ENCODE measurements around the gene SNX21. TPM values are rescaled to one million over a fixed set of nuclear protein-coding genes. Genes with fewer than 3 reads are reported as not detected.
A peak's percentile ranks its signal among the peaks of the same experiment; 100 is the strongest.

Gene SNX21
- total RNA-seq, 2 experiments from 2014 or later: 1.2 to 1.4 TPM

DNA sequence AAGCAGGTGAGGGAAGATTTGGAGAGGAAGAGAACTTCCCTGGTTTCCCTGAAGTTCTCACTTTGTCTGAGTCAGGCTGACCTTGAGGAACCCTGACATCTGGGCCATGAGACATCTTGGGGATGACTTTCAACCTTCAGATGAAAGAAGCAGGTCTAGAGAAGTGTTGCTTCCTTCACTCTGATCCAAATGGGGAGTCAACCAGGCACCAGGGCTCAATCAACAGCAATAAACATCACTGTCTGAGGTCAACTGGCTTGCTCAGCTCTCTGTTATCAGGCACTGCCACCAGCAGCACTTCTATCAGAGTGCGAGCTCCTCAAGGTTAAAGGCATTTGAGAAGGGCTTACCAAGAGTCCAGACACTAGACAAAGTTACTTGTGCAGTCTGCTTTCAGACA lies 17.3 kb downstream of the SNX21 start:
- intact Hi-C loops (cut with DNase I, micrococcal nuclease): no loop called here
- H3K4me3 Mint-ChIP-seq: no peak overlapping the region
- peaks cover 16% of the 10 kb centered on the region for H3K4me1 Mint-ChIP-seq
- no peaks in the 10 kb centered on the region for H3K27me3 Mint-ChIP-seq
- H3K36me3 Mint-ChIP-seq (ENCODE audit: low read depth): peaks cover 20% of the 10 kb centered on the region
- POLR2A ChIA-PET: interaction anchor here (0.6 kb wide), 1 partner anchor 34 kb away, joined by 3 read pairs; no protein-coding TSS in a partner anchor
- DNase-seq (no peak), ATAC-seq (no peak)
- no peaks in the 10 kb centered on the region for H3K9me3 Mint-ChIP-seq (ENCODE audit: low read depth)
- CTCF ChIA-PET: interaction anchor here (1.3 kb wide), 1 partner anchor 38 kb away, joined by 3 read pairs; no protein-coding TSS in a partner anchor
- no peak overlapping the region for H3K27ac Mint-ChIP-seq

DNA sequence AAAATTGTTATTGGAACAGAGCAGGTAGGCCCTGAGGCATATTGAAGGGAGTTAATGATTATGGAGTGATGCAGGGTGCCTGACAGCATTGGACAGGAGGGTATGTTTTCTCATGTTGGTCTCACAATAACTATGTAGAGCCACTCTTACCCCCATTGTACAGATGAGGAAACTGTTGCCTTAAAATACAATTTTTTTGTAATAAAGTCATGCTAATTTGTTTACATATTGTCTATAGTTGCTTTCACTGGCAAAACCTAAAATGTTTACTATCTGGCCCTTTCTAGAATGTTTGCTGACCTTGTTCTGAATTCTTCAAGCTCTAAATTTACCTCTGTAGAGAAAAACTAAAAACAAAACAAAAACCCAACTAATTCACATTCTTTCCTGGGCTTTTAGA lies 17.9 kb downstream of the SNX21 start:
- no peak for DNase-seq
- Mint-ChIP-seq H3K4me1 (peaks cover 21% of the 10 kb centered on the region), H3K27ac (no peak overlapping the region), H3K4me3 (no peak overlapping the region), H3K9me3 (ENCODE audit: low read depth) (no peaks in the 10 kb centered on the region), H3K27me3 (no peaks in the 10 kb centered on the region), H3K36me3 (ENCODE audit: low read depth) (peaks cover 20% of the 10 kb centered on the region)
- POLR2A ChIA-PET: no interaction called here
- CTCF ChIA-PET: interaction anchor here (1.3 kb wide), 1 partner anchor 37 kb away, joined by 3 read pairs; no protein-coding TSS in a partner anchor
- intact Hi-C loops (cut with DNase I, micrococcal nuclease): no loop called here
- ATAC-seq: no peak

DNA sequence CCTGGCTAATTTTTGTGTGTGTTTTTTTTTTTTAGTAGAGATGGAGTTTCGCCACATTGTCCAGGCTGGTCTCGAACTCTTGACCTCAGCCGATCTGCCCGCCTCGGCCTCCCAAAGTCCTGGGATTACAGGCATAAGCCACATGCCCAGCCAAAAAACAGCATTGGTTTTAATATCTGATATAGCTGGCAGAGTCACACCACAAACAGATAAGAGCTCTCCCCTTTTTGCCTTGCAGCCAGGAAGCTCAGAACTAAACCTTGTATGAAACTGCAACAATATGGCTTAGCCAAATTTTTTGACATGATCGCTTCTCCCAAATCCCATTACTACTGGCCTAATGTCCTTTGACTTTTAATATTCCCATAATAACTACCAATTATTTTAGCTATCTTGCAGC lies 18.7 kb downstream of the SNX21 start:
- DNase-seq: no peak
- Mint-ChIP-seq H3K27ac (no peak overlapping the region), H3K36me3 (ENCODE audit: low read depth) (peaks cover 20% of the 10 kb centered on the region), H3K4me1 (peaks cover 22% of the 10 kb centered on the region), H3K4me3 (no peak overlapping the region), H3K27me3 (no peaks in the 10 kb centered on the region), H3K9me3 (ENCODE audit: low read depth) (no peaks in the 10 kb centered on the region)
- POLR2A ChIA-PET: no interaction called here
- no peak for ATAC-seq
- CTCF ChIA-PET: interaction anchor here (0.6 to 1.3 kb wide), 5 partner anchors 20 to 118 kb away, joined by 3 to 4 read pairs (median 3); no protein-coding TSS in a partner anchor
- intact Hi-C loops (cut with DNase I, micrococcal nuclease): no loop called here

DNA sequence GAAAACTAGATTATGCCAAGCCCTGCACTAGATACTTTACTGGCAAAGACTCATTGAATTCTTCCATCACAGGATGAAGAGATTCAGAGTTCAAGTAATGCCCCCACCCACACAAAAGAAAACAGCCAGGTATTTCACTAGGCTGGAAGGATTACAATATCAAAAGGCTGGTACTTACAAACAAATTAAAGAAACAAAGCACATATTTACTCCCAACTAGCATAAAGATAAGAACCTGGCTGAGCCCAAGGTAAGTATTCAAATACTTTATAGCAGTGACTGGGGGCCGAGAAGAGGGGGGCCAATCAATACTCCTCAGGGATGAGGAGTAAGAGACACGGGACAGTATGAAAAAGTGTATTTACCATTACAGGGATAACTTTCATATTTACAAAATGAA lies 19.9 kb downstream of the SNX21 start:
- Mint-ChIP-seq H3K9me3 (ENCODE audit: low read depth) (no peaks in the 10 kb centered on the region), H3K27me3 (no peaks in the 10 kb centered on the region), H3K4me3 (no peak overlapping the region), H3K36me3 (ENCODE audit: low read depth) (peaks cover 15% of the 10 kb centered on the region), H3K27ac (no peak overlapping the region), H3K4me1 (peaks cover 29% of the 10 kb centered on the region)
- no peak for DNase-seq
- intact Hi-C loops (cut with DNase I, micrococcal nuclease): no loop called here
- ATAC-seq: no peak
- POLR2A ChIA-PET: no interaction called here
- CTCF ChIA-PET: interaction anchor here (0.8 to 1.3 kb wide), 2 partner anchors 29 to 134 kb away, joined by 3 read pairs; no protein-coding TSS in a partner anchor

DNA sequence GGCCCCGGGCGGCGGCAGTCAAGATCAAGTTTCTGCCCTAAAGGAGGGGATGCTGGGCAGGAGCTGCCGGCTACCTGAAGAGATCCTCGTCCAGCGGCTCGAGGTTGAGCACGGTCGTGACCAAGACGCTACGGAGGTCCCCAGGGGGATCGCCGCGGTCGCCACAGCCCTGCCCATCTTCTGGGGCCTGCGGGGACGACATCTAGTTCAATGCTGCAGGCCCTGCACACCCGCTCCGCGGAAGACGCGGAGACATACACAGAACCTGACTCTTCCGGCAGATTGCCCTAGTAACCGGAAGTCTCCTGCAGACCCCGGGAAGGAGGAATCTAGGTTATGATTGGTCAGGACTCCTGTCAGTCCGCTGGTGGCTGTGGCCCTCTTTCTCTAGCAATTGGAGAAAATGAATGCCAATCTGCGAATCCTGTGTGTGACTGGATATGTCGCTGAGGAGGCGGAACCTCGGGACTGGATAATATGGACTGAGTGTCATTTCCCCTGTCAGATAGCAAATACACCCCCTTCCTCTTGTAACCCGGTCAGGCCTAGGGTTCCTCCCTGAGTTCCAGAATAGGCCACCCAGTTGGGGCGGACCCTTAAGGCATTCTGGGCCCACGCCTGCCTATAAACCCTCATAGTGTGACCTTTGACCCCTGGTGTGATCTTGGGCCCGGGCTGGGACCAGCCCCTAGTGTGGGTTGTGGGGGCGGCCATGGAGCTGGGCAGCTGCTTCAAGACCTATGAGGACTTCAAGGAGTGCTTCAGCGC lies 23.7 kb downstream of the SNX21 start, which contains the start of the genes ACOT8 and ZSWIM3:
ACOT8 (minus strand) TSS at position 279 of the 768 bp plus-strand sequence; CDS start at position 202, 77 bp downstream.
ZSWIM3 (plus strand) TSS at position 501 of the 768 bp plus-strand sequence; CDS start at position 713, 212 bp downstream.
- POLR2A ChIA-PET: interaction anchor here (0.9 to 1.4 kb wide), 7 partner anchors 23 to 114 kb away, joined by 3 to 4 read pairs (median 3); partner anchors contain the start of genes PCIF1, ZNF335 and ZSWIM1
- peaks cover 38% of the 10 kb centered on the region for H3K4me1 Mint-ChIP-seq
- DNase-seq: peak; percentile 95
- H3K9me3 Mint-ChIP-seq (ENCODE audit: low read depth): no peaks in the 10 kb centered on the region
- CTCF ChIA-PET: interaction anchor here (0.7 to 1.7 kb wide), 4 partner anchors 25 to 113 kb away, joined by 3 to 6 read pairs (median 4); no protein-coding TSS in a partner anchor
- H3K4me3 Mint-ChIP-seq: peak within 1 kb of the TSS; percentile 93
- ATAC-seq: peak; percentile 97
- peak within 1 kb of the TSS; percentile 99 for H3K27ac Mint-ChIP-seq
- no peaks in the 10 kb centered on the region for H3K27me3 Mint-ChIP-seq
- H3K36me3 Mint-ChIP-seq (ENCODE audit: low read depth): peaks cover 7% of the 10 kb centered on the region
- intact Hi-C loops (cut with DNase I, micrococcal nuclease): loop anchor here (1.0 to 2.0 kb wide), 9 partner anchors 24 to 232 kb away; partner anchors contain the start of genes CTSA (in 2 of the 2), NEURL2 (in 2 of the 2), ZNF335 (in 2 of the 2) and ZSWIM1 (in 2 of the 2)

DNA sequence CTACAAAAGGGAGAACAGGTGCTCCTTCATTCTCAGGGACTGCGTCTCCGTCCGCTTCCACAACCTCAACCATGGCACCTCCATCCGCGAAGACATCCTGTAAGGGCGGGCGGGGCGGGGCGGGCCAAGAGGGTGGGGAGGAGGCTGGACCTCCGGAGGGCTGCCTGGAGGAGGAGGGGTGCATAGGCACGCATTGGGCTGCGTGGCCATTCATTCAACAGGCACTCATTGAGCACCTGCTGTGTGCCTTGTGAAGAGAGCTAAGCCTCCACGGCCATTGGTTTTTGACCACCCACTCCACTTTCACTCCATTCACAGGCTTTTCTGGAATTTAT lies 24.2 kb downstream of the SNX21 start:
- CTCF ChIA-PET: interaction anchor here (0.9 to 1.9 kb wide), 2 partner anchors 32 to 88 kb away, joined by 3 to 6 read pairs; no protein-coding TSS in a partner anchor
- peak overlapping the region; percentile 93 for H3K4me3 Mint-ChIP-seq
- POLR2A ChIA-PET: interaction anchor here (0.9 to 1.2 kb wide), 5 partner anchors 23 to 114 kb away, joined by 3 to 4 read pairs (median 3); partner anchors contain the start of genes ZNF335 and ZSWIM1
- H3K27ac Mint-ChIP-seq: peak overlapping the region; percentile 99
- intact Hi-C loops (cut with DNase I, micrococcal nuclease): loop anchor here (1.0 to 2.0 kb wide), 9 partner anchors 23 to 231 kb away; partner anchors contain the start of genes CTSA (in 2 of the 2), NEURL2 (in 2 of the 2), ZNF335 (in 2 of the 2) and ZSWIM1 (in 2 of the 2)
- H3K4me1 Mint-ChIP-seq: peaks cover 38% of the 10 kb centered on the region
- ATAC-seq (peak; percentile 50), DNase-seq (peak; percentile 73)
- no peaks in the 10 kb centered on the region for H3K9me3 Mint-ChIP-seq (ENCODE audit: low read depth)
- peaks cover 5% of the 10 kb centered on the region for H3K36me3 Mint-ChIP-seq (ENCODE audit: low read depth)
- H3K27me3 Mint-ChIP-seq: no peaks in the 10 kb centered on the region

DNA sequence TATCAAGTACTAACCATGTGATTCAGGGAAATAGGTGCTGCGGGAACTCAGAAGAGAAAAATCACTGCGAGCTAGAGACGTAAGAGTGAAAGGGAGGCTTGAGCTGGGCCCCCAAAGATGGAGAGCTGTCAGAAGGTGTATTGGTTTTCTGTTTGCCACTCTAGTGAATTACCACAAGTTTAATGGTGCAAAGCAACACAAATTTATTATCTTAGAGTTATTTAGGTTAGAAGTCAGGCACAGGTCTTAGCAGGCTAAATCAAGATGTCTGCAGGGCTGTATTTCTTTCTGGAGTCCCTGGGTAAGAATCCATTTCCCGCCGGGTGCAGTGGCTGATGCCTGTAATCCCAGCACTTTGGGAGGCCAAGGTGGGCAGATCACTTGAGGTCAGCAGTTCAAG lies 26.3 kb downstream of the SNX21 start:
- DNase-seq (no peak), ATAC-seq (no peak)
- Mint-ChIP-seq H3K36me3 (ENCODE audit: low read depth) (no peaks in the 10 kb centered on the region), H3K9me3 (ENCODE audit: low read depth) (no peaks in the 10 kb centered on the region), H3K27me3 (no peaks in the 10 kb centered on the region), H3K27ac (no peak overlapping the region), H3K4me1 (peaks cover 28% of the 10 kb centered on the region), H3K4me3 (no peak overlapping the region)
- ChIA-PET CTCF (interaction anchor here (1.9 kb wide), 1 partner anchor 30 kb away, joined by 6 read pairs; no protein-coding TSS in a partner anchor), POLR2A (no interaction called here)
- intact Hi-C loops (cut with DNase I, micrococcal nuclease): no loop called here

DNA sequence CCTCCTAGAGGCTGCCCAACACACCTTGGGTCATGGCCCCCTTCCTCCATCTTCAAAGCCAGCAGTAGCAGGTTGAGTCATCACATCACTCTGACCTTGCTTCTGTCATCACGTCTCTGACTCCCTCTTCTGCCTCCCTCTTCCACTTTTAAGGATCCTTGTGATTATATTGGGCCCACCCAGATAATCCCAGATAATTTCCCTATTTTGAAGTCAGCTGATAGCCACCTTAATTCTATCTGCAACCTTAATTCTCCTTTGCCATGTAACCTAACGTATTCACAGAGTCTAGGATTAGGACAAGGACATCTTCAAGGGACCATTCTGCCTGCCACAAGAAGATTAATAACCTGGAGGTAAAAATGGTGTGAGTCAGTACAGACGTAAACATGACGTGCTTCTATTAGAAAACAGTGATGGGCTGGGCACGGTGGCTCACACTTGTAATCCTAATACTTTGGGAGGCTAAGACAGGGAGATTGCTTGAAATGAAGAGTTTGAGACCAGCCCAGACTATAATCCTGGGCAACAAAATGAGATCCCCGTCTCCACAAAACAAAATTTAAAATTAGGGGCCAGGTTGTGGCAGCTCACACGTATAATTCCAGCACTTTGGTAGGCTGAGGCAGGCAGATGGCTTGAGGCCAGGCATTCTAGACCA lies 27.1 kb downstream of the SNX21 start:
- ATAC-seq (no peak), DNase-seq (no peak)
- CTCF ChIA-PET: interaction anchor here (0.5 kb wide), 1 partner anchor 9 kb away, joined by 4 read pairs; no protein-coding TSS in a partner anchor
- H3K4me1 Mint-ChIP-seq: peaks cover 24% of the 10 kb centered on the region
- H3K4me3 Mint-ChIP-seq: no peak overlapping the region
- POLR2A ChIA-PET: interaction anchor here (0.7 kb wide), 1 partner anchor 63 kb away, joined by 6 read pairs; no protein-coding TSS in a partner anchor
- intact Hi-C loops (cut with DNase I, micrococcal nuclease): no loop called here
- no peaks in the 10 kb centered on the region for H3K27me3 Mint-ChIP-seq
- H3K27ac Mint-ChIP-seq: no peak overlapping the region
- no peaks in the 10 kb centered on the region for H3K36me3 Mint-ChIP-seq (ENCODE audit: low read depth)
- no peaks in the 10 kb centered on the region for H3K9me3 Mint-ChIP-seq (ENCODE audit: low read depth)

DNA sequence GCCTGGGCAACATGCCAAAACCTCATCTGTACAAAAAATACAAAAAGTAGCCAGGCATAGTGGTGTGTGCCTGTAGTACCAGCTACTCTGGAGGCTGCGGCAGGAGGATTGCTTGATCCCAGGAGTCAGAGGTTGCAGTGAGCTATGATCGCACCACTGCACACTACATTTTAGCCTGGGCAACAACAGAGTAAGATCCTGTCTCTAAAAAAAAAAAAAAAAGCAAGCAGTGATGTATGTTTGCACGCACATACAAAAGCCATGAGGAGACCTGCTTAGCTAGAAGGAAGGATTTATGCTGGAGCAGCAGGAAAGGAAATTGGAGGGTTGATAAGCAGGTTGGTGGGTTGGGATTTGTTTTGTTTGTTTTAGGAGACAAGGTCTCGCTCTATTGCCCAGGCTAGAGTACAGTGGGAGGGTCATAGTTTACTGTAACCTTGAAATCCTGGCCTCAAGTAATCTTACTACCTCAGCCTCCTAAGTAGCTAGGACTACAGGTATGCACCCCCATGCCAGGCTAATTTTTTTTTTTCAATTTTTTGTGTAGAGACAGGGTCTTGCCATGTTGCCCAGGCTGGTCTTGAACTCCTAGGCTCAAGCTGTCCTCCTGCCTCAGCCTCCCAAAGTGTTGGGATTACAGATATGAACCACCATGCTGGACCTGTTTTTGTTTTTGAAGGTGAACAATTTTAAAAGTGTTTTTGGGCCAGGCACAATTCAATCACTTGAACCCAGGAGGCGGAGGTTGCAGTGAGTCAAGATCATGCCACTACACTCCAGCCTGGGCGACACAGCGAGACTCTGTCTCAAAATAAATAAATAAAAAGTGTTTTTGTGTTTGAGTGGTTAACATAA lies 27.8 kb downstream of the SNX21 start:
- Mint-ChIP-seq H3K9me3 (ENCODE audit: low read depth) (no peaks in the 10 kb centered on the region), H3K4me3 (no peak overlapping the region), H3K36me3 (ENCODE audit: low read depth) (no peaks in the 10 kb centered on the region), H3K27ac (no peak overlapping the region), H3K27me3 (no peaks in the 10 kb centered on the region), H3K4me1 (peaks cover 17% of the 10 kb centered on the region)
- DNase-seq (no peak), ATAC-seq (no peak)
- ChIA-PET CTCF (no interaction called here), POLR2A (interaction anchor here (0.7 kb wide), 1 partner anchor 63 kb away, joined by 6 read pairs; no protein-coding TSS in a partner anchor)
- intact Hi-C loops (cut with DNase I, micrococcal nuclease): no loop called here

DNA sequence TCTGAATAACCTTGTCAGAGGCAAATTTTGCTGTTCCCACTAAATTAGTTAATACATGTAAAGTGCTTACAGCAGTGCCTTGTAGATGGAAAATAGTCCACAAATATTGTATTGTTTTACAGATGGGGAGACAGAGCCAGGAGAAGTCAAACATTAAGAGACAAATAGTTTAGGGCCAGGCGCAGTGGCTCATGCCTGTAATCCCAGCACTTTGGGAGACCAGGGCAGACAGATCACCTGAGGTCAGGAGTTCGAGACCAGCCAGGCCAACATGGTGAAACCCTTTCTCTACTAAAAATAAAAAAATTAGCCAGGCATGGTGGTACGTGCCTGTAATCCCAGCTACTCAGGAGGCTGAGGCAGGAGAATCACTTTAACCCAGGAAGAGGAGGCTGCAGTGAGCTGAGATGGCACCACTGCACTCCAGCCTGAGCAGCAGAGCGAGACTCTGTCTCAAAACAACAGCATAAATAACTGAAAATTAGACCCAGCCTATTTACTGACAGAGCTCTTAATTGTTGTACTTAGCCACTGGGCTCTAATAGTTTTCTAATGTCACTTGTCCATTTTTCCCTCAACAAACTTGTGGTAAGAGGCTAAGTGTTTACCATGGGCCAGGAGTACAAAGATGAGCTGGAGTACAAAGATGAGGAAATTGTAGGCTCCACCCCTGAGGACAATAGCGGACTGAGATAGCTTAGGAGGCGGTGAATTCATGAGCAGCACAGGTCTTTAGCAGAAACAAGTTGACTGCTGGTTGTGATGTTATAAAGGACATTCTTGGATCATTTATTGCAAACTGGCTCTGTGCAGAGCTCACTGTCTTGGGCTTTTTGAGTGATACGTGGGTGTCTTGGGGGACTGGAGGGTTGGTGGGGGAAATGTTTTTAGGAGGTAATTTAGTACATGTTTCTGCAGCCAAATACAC lies 30.2 kb downstream of the SNX21 start:
- POLR2A ChIA-PET: no interaction called here
- no peaks in the 10 kb centered on the region for H3K36me3 Mint-ChIP-seq (ENCODE audit: low read depth)
- H3K27ac Mint-ChIP-seq: no peak overlapping the region
- CTCF ChIA-PET: no interaction called here
- no peaks in the 10 kb centered on the region for H3K9me3 Mint-ChIP-seq (ENCODE audit: low read depth)
- no peak overlapping the region for H3K4me3 Mint-ChIP-seq
- intact Hi-C loops (cut with DNase I, micrococcal nuclease): no loop called here
- DNase-seq: no peak
- peaks cover 6% of the 10 kb centered on the region for H3K4me1 Mint-ChIP-seq
- H3K27me3 Mint-ChIP-seq: no peaks in the 10 kb centered on the region
- no peak for ATAC-seq
